DND-41 (cell line): Measurements from ENCODE around the gene LAMA2.

Experiments
- ATAC-seq: fragments of 200-7000 bp; cut with Tn5 transposase; 3 replicates; pipeline ENCODE4 v1.9.1; 2021; ENCODE audit warnings: low read depth; ENCODE audit not compliant: insufficient read depth
- DNase-seq: peaks from one replicate; pipeline ENCODE4 v3.0.0-alpha.2; 2020
- H2AFZ ChIP-seq: 2 replicates; pipeline ENCODE4 v1.6.0; 2012; ENCODE audit warnings: low read depth, low read length
- H3K27ac ChIP-seq: 2 replicates; pipeline ENCODE4 v1.5.1; 2012; ENCODE audit warnings: low read length, inconsistent platforms
- H3K27me3 ChIP-seq: fragments of 200-600 bp; sonication (generic); 2 replicates; pipeline ENCODE4 v1.6.0; 2012; ENCODE audit warnings: low read length, mild to moderate bottlenecking, inconsistent platforms; ENCODE audit not compliant: insufficient read depth, poor library complexity
- H3K36me3 ChIP-seq: 2 replicates; pipeline ENCODE4 v1.5.1; 2012; ENCODE audit warnings: low read length, inconsistent platforms; ENCODE audit not compliant: insufficient read depth
- H3K4me1 ChIP-seq: 2 replicates; pipeline ENCODE4 v1.5.1; 2012; ENCODE audit warnings: mild to moderate bottlenecking, low read length; ENCODE audit not compliant: insufficient read depth
- H3K4me2 ChIP-seq: 2 replicates; pipeline ENCODE4 v1.6.0; 2012; ENCODE audit warnings: mild to moderate bottlenecking, moderate library complexity, low read length, inconsistent platforms; ENCODE audit not compliant: insufficient read depth
- H3K4me3 ChIP-seq, 2 experiments: fragments of 200-600 bp in 1 of 2; shearing (Covaris generic) in 1 of 2; 2 replicates each; pipeline ENCODE4 v1.5.1; 2012 to 2016; ENCODE audit warnings: inconsistent platforms in 2 of 2, low read length in 2 of 2, mild to moderate bottlenecking in 2 of 2, low read depth in 1 of 2, moderate library complexity in 1 of 2
- H3K79me2 ChIP-seq: 2 replicates; pipeline ENCODE4 v1.6.0; 2012; ENCODE audit warnings: low read length, inconsistent platforms; ENCODE audit not compliant: insufficient read depth
- H3K9ac ChIP-seq: 2 replicates; pipeline ENCODE4 v1.6.0; 2012; ENCODE audit warnings: low read depth, mild to moderate bottlenecking, inconsistent platforms, low read length, moderate library complexity
- H3K9me3 ChIP-seq: 2 replicates; pipeline ENCODE4 v1.5.1; 2012; ENCODE audit warnings: low read length, moderate library complexity, mild to moderate bottlenecking, inconsistent platforms; ENCODE audit not compliant: insufficient read depth, severe bottlenecking
- H4K20me1 ChIP-seq: 2 replicates; pipeline ENCODE4 v1.6.0; 2012; ENCODE audit warnings: low read length; ENCODE audit not compliant: insufficient read depth
- CTCF ChIP-seq: IDR thresholded peaks from 2 replicates; pipeline ENCODE4 v1.5.1; 2012; ENCODE audit warnings: borderline replicate concordance, low read length, moderate library complexity, mild to moderate bottlenecking; ENCODE audit not compliant: poor library complexity, severe bottlenecking; ENCODE audit errors: extremely low read depth
- EZH2 ChIP-seq: IDR thresholded peaks from 3 replicates; pipeline ENCODE4 v1.6.1; 2012; ENCODE audit warnings: borderline replicate concordance, low read depth, mild to moderate bottlenecking, moderate library complexity, low read length, inconsistent platforms; ENCODE audit not compliant: severe bottlenecking

The LAMA2 gene

GRCh38 chr6:129446272-129447197 is 563.6 kb downstream of the LAMA2 start:
- Histone ChIP-seq H3K9me3 (no peaks in the 10 kb centered on the region), H2AFZ (no peak overlapping the region), H3K27ac (no peak overlapping the region), H3K9ac (no peak overlapping the region), H3K79me2 (no peaks in the 10 kb centered on the region), H3K36me3 (no peaks in the 10 kb centered on the region), H3K4me3 (no peak overlapping the region), H3K4me1 (no peaks in the 10 kb centered on the region), H3K27me3 (no peaks in the 10 kb centered on the region), H4K20me1 (no peaks in the 10 kb centered on the region), H3K4me2 (no peak overlapping the region)
- ATAC-seq (no peak), DNase-seq (no peak)
- TF ChIP-seq CTCF (no peak), EZH2 (no peak)

GRCh38 chr6:129447198-129447565 is 564.2 kb downstream of the LAMA2 start:
- Histone ChIP-seq H3K4me1 (no peaks in the 10 kb centered on the region), H3K36me3 (no peaks in the 10 kb centered on the region), H3K4me3 (no peak overlapping the region), H3K27me3 (no peaks in the 10 kb centered on the region), H4K20me1 (no peaks in the 10 kb centered on the region), H3K9me3 (no peaks in the 10 kb centered on the region), H3K4me2 (no peak overlapping the region), H2AFZ (no peak overlapping the region), H3K79me2 (no peaks in the 10 kb centered on the region), H3K27ac (no peak overlapping the region), H3K9ac (no peak overlapping the region)
- DNase-seq (no peak), ATAC-seq (no peak)
- TF ChIP-seq EZH2 (no peak), CTCF (no peak)

DNA sequence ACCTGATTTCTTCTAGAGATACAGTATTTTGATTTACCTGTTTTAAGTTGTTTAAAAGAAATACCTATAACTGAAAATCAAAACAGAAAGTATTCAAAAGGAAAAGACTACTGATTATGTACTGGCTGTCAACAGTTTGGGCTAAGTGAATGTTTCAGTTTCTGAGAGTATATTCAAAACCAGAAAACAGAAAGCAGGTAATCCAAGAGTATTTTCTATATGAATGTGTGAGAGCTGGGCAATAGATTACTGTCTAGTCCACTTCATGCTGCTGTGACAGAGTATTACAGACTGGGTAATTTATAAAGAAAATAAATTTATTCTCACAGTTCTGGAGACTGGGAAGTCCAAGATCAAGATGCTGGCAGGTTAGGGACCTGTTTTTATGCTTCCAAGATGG is 566.0 kb downstream of the LAMA2 start:
- Histone ChIP-seq H2AFZ (no peak overlapping the region), H4K20me1 (no peaks in the 10 kb centered on the region), H3K4me2 (no peak overlapping the region), H3K9ac (no peak overlapping the region), H3K4me1 (no peaks in the 10 kb centered on the region), H3K27ac (no peak overlapping the region), H3K36me3 (no peaks in the 10 kb centered on the region), H3K4me3 (no peak overlapping the region), H3K27me3 (no peaks in the 10 kb centered on the region), H3K9me3 (no peaks in the 10 kb centered on the region), H3K79me2 (no peaks in the 10 kb centered on the region)
- no peak for TF ChIP-seq CTCF
- no peak for TF ChIP-seq EZH2
- ATAC-seq: no peak
- no peak for DNase-seq
